ENCODE results near the gene TWNK.

Gene TWNK

GRCh38 chr10:101021692-101022251, 34.4 kb downstream of the TWNK start:
- DNase-seq (ENCODE audit: low read depth): no peak
- H3K4me3 ChIP-seq (ENCODE audit: low read depth, low read length): no peak overlapping the region
- no peak for TF ChIP-seq CTCF (IDR thresholded peaks at IDR 0.05; ENCODE audit: control insufficient read depth, extremely low read depth, insufficient read depth)

GRCh38 chr10:101022967-101023705, 35.8 kb downstream of the TWNK start:
- H3K4me3 ChIP-seq (ENCODE audit: low read depth, low read length): no peak overlapping the region
- DNase-seq (ENCODE audit: low read depth): no peak
- no peak for TF ChIP-seq CTCF (IDR thresholded peaks at IDR 0.05; ENCODE audit: control insufficient read depth, extremely low read depth, insufficient read depth)

GRCh38 chr10:101027106-101027720, 39.9 kb downstream of the TWNK start:
- no peak overlapping the region for H3K4me3 ChIP-seq (ENCODE audit: low read depth, low read length)
- no peak for TF ChIP-seq CTCF (IDR thresholded peaks at IDR 0.05; ENCODE audit: control insufficient read depth, extremely low read depth, insufficient read depth)
- DNase-seq (ENCODE audit: low read depth): no peak

- H3K4me3 ChIP-seq (ENCODE audit: low read depth, low read length): no peak overlapping the region
- DNase-seq (ENCODE audit: low read depth): no peak
- TF ChIP-seq CTCF (IDR thresholded peaks at IDR 0.05; ENCODE audit: control insufficient read depth, extremely low read depth, insufficient read depth): no peak
Measured at GRCh38 chr10:101028446-101029337, 41.3 kb downstream of the TWNK start.

- no peak for TF ChIP-seq CTCF (IDR thresholded peaks at IDR 0.05; ENCODE audit: control insufficient read depth, extremely low read depth, insufficient read depth)
- DNase-seq (ENCODE audit: low read depth): no peak
- no peak overlapping the region for H3K4me3 ChIP-seq (ENCODE audit: low read depth, low read length)
Measured at GRCh38 chr10:101029520-101030295, 42.4 kb downstream of the TWNK start.

GRCh38 chr10:101030496-101031127, 43.3 kb downstream of the TWNK start:
- peak overlapping the region; percentile 67 for H3K4me3 ChIP-seq (ENCODE audit: low read depth, low read length)
- DNase-seq (ENCODE audit: low read depth): no peak
- no peak for TF ChIP-seq CTCF (IDR thresholded peaks at IDR 0.05; ENCODE audit: control insufficient read depth, extremely low read depth, insufficient read depth)
